Measurements from ENCODE around the gene KAZN.
A peak's percentile ranks its signal among the peaks of the same experiment; 100 is the strongest.

The KAZN gene

DNA sequence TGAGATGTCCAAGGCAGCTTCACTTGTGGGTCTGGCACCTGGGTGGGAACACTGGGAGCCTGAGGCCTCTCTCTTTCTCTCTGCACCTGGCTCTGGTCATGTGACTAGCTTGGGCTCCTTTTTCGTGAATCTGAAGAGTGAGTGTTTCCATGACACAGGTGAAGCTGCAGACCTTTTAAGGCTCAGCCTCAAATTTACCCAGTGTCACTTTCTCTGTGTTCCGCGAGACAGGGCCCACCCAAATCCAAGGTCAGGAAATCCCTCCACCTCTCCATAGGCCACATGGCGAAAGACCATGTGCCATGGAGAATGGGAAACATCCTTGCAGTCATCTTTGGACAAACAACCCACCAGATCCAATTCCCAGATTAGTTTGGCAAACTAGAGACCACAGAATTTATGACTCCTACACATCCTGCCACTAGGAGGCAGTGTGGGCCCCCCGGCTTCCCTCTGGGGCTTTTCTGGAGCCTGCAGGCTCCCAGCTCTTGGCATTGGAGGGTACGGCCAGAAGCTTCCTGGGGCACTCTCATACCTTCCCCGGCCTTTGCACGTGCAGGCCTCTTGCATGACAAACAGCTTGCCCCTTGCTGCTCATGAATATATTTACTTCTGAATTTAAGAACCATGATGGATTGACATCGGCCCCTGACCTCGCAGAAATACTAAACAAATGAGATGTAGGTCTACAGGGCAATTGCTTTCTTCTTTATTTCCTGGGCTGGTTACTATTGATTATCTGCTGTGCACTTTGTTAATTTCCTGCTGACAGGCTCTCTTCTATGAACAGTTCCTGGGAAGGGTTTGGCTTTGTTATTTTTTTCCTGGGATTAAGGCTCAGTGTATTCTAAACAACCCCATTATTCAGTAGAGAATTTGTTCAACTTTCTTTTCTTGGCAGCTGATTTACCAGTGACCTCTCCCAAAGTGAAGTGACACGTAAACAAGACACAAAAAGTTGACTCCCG is 180.7 kb downstream of the KAZN start:
- TF ChIP-seq, protein P1, sequence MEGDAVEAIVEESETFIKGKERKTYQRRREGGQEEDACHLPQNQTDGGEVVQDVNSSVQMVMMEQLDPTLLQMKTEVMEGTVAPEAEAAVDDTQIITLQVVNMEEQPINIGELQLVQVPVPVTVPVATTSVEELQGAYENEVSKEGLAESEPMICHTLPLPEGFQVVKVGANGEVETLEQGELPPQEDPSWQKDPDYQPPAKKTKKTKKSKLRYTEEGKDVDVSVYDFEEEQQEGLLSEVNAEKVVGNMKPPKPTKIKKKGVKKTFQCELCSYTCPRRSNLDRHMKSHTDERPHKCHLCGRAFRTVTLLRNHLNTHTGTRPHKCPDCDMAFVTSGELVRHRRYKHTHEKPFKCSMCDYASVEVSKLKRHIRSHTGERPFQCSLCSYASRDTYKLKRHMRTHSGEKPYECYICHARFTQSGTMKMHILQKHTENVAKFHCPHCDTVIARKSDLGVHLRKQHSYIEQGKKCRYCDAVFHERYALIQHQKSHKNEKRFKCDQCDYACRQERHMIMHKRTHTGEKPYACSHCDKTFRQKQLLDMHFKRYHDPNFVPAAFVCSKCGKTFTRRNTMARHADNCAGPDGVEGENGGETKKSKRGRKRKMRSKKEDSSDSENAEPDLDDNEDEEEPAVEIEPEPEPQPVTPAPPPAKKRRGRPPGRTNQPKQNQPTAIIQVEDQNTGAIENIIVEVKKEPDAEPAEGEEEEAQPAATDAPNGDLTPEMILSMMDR (IDR thresholded peaks at IDR 0.05; ENCODE audit: low read depth, low read length): peak; percentile 70
- no peak for DNase-seq (ENCODE audit: extremely low read depth, low read depth)

DNA sequence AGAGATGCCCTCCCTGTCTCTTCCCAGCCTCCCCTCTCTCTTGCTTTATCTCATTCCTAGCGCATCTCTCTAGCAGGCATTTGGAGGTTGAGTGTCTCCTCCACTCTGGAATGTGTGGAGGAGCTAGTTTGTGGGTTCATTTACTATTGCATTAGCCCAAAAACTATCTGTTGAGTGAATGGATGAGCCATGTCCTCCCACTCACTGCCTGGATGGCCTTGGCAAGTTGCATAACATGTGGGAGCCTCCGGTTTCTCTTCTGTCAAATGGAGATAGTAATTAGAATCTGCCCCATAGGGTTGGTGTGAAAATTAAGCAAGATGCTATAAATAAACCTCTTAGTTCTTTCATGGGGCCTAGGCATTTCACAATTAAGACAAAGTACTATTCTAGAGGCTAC is 181.8 kb downstream of the KAZN start:
- TF ChIP-seq, protein P1 (IDR thresholded peaks at IDR 0.05; ENCODE audit: low read depth, low read length): no peak
- DNase-seq (ENCODE audit: extremely low read depth, low read depth): no peak

DNA sequence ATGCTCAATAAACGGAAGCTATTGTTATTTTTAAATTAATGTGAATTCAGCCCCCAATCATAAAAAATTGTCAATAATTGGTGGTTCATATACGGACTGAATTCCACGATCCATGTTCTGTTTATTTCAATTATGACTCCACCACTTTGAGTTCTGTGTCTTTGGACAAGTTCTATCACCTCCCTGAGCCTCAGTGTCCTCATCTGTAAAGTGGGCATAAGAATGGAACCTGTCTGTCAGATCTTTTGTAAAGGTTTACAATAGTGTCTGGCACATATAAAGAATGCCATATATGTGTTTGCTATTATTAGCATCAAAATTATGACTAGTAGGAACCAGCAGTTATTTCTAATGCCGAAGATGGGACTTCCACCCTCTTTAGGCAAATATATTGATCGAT is 183.3 kb downstream of the KAZN start:
- no peak for DNase-seq (ENCODE audit: extremely low read depth, low read depth)
- TF ChIP-seq, protein P1 (IDR thresholded peaks at IDR 0.05; ENCODE audit: low read depth, low read length): no peak

DNA sequence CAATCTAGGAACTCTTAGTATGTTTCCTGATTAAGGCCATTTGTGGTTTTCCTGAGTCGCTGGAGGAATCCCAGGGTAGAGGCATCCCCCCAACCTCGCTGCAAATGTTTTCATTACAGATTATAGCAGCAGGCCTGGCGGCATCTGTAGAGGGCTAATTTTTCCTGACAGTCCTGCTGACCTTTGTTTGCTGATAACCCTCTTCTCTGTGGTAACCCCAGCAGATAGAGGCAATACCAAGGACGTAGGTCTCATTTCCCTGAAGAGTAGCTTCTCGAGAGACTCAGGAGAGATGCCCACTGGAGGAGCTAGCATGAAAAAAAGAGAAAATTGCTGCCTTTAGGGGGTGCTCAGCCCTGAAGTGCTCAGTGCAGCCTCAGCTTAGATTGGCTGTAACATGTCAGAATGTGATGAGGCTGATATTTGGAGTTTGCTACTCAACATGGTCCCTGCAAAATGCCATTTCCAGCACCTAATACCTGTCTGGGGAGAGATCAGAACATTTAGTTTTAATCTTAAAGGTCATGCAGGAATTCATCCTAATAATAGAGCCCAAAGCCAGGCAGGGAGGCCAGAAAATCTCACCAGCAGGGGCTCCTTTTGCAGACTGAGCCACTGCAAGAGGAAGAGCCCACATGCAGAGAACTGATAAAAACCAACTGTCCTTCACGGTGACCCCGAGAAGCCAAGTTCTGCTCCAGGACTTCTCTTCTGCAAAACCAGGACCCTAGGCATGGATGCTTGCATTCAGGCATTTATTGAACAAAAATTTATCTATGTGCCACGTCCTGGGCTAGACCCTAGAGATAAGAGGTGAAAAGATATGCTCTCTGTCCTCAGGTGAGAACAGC is 184.5 kb downstream of the KAZN start:
- no peak for DNase-seq (ENCODE audit: extremely low read depth, low read depth)
- TF ChIP-seq, protein P1 (IDR thresholded peaks at IDR 0.05; ENCODE audit: low read depth, low read length): peak; percentile 11

DNA sequence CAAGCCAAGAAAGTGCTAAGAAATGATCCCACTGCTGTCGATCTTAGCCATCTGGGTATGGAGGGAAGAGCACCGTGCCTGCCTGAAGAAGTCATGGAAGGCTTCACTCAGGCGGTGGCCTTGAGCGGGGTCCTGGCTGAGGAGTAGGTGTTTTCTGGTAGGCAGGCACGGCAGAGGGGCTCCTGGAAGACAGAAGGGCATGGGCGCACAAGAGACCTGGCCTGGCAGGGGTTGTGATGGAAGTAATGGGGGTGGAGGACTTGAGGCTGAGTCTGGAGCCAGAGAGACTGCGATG is 185.1 kb downstream of the KAZN start:
- TF ChIP-seq, protein P1 (IDR thresholded peaks at IDR 0.05; ENCODE audit: low read depth, low read length): no peak
- no peak for DNase-seq (ENCODE audit: extremely low read depth, low read depth)

DNA sequence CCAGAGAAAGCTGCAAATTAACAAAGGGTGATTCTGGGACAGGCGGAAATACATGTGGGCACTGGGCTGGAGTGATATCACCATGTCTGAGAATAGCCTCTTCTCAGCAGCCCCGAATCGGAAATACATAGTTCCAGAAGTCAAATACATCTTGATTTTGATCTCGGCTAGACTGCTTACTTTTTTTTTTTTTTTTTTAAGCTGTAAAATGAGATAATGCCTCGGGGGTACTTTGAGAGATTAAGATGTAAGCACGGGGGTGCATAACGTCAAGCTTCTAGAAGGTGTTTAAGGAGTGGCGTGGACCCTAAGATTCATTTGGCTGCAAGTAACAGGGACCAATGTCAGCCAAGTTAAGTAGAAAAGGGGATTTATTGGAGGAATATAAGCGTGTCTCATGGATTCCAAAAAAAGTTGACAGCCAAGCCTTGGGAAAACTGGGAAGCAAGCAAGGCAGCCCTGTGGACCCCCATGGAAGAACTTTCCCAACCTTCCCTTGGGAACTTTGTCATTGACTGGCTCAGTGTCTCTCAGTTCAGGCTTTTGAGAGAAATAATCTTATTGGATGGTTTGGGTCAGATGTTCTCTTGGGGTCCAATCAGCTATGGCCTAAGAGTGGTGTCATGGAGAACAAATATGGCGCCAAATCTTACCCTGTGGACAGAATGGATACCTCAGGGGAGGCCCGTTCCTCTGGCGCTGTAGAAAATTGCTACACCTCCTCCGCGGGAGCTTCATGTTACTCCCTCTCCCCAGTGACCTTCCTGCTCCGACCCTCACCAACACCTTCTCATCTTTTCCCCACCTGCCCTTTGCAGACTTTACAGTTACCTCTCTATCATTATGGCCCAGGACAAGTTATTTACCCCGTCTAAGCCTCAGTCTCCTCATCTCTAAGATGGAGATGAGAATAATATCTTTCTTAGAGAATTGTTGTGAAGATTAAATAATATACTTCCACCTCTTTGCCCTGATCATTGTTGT is 186.6 kb downstream of the KAZN start:
- TF ChIP-seq, protein P1 (IDR thresholded peaks at IDR 0.05; ENCODE audit: low read depth, low read length): no peak
- DNase-seq (ENCODE audit: extremely low read depth, low read depth): no peak
